Calu3 (cell line): ENCODE measurements around the gene JARID2. TPM values are rescaled to one million over a fixed set of nuclear protein-coding genes. Genes with fewer than 3 reads are reported as not detected.

Source experiments
- BruUV-seq: library from RNA; stranded (reverse); fragments of 400-500 nt; replicated peaks from 2 replicates; lab custom pipeline; 2021; lab: Mats Ljungman, UMichigan
- CTCF ChIA-PET: fragments of 300-600 bp; sonication (Branson Sonifier 250); formaldehyde crosslinking; loops from one replicate; lab custom pipeline; 2022; ENCODE audit warnings: antibody characterized with exemption; lab: Charles Lee
- DNase-seq: peaks from one replicate; pipeline ENCODE4 v3.0.0; 2022
- H3K27ac Mint-ChIP-seq: one replicate; pipeline ENCODE4 v1.8.0; 2022; ENCODE audit warnings: mixed read lengths; ENCODE audit not compliant: unreplicated experiment
- H3K27me3 Mint-ChIP-seq: one replicate; pipeline ENCODE4 v1.8.0; 2022; ENCODE audit warnings: mixed read lengths; ENCODE audit not compliant: unreplicated experiment
- H3K36me3 Mint-ChIP-seq: one replicate; pipeline ENCODE4 v1.8.0; 2022; ENCODE audit warnings: mild to moderate bottlenecking, moderate library complexity, mixed read lengths; ENCODE audit not compliant: insufficient read depth, unreplicated experiment
- H3K4me1 Mint-ChIP-seq: one replicate; pipeline ENCODE4 v1.8.0; 2022; ENCODE audit warnings: mild to moderate bottlenecking, low read depth, mixed read lengths; ENCODE audit not compliant: unreplicated experiment
- H3K4me3 Mint-ChIP-seq: one replicate; pipeline ENCODE4 v1.8.0; 2022; ENCODE audit warnings: mild to moderate bottlenecking, low read depth, moderate library complexity, mixed read lengths; ENCODE audit not compliant: unreplicated experiment
- H3K9me3 Mint-ChIP-seq: one replicate; pipeline ENCODE4 v1.8.0; 2022; ENCODE audit warnings: low read depth, mixed read lengths; ENCODE audit not compliant: unreplicated experiment
- CTCF ChIP-seq: fragments of 200-600 bp; IDR thresholded peaks from one replicate; pipeline ENCODE4 v1.8.0; 2022; ENCODE audit warnings: antibody characterized with exemption; ENCODE audit not compliant: unreplicated experiment
- intact Hi-C: fragments of 100-400 bp; cut with micrococcal nuclease; formaldehyde crosslinking; loops from one replicate; pipeline ENCODE4 v1.10.0; 2022; ENCODE audit not compliant: unreplicated experiment
- total RNA-seq: library from RNA; stranded (reverse); gene quantifications from 2 replicates; pipeline ENCODE4 v1.2.3, GENCODE V29; 2022

JARID2 gene
- total RNA-seq, 1 experiment from 2014 or later: 9.4 TPM

DNA sequence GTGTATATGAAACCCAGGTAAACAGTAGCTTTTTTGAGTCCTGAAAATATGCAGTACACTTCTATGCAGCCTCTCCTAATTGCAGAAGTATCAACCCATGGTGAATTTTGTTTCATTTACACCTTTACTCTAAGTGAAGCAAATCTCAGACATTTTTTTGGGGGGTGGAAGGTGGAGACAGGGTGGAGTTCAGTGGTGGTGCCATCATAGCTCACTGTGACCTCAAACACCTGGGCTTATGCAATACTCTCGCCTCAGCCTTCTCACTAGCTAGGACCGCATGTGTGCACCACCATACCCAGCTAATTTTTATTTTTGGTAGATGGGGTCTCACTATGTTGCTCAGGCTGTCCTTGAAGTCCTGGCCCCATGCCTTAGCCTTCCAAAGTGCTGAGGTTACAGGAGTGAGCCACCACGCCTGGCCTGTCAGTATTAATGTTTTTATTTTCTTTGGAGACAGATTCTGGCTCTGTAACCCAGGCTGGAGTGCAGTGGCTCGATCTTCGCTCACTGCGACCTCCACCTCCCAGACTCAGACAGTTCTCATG, 80.3 kb downstream of the JARID2 start:
- Mint-ChIP-seq H3K27me3 (no peaks in the 10 kb centered on the region), H3K27ac (no peak overlapping the region), H3K36me3 (peaks cover 4% of the 10 kb centered on the region), H3K9me3 (no peaks in the 10 kb centered on the region), H3K4me3 (no peak overlapping the region), H3K4me1 (peaks cover 26% of the 10 kb centered on the region)
- intact Hi-C loops: loop anchor here (10.0 kb wide), 2 partner anchors 71 to 119 kb away; no protein-coding TSS in a partner anchor
- BruUV-seq: no TSS peak
- no peak for TF ChIP-seq CTCF
- no peak for DNase-seq
- CTCF ChIA-PET: interaction anchor here (0.5 kb wide), 1 partner anchor 151 kb away, joined by 4 read pairs; no protein-coding TSS in a partner anchor

GRCh38 chr6:15327271-15327670, 81.4 kb downstream of the JARID2 start:
- Mint-ChIP-seq H3K9me3 (no peaks in the 10 kb centered on the region), H3K4me3 (no peak overlapping the region), H3K27ac (no peak overlapping the region), H3K4me1 (peaks cover 21% of the 10 kb centered on the region), H3K36me3 (peaks cover 4% of the 10 kb centered on the region), H3K27me3 (no peaks in the 10 kb centered on the region)
- intact Hi-C loops: loop anchor here (10.0 kb wide), 2 partner anchors 72 to 118 kb away; no protein-coding TSS in a partner anchor
- no TSS peak for BruUV-seq
- DNase-seq: peak; percentile 19
- TF ChIP-seq CTCF: no peak
- CTCF ChIA-PET: no interaction called here

DNA sequence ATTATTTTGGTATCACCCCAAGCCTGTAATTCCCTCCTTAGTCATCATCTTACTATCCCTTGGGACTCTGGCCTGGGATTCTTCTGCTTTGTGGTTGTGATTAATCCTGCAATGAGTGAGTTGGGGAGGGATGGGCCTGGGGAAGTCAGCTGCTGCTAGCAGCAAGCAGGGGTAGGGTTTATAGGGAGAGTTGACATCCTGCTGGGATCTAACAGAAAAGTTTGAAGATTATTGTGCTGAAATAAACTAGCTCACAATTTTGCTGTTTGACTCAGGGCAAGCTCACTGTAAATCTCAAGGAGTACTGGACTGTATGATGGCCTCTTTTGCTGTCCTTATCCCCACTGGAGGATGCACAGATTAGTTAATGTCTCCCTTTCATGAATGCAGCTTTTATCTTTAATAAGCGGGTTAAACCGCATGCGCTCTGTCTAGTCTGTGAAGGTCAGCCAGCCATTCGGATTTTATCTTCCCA, 83.4 kb downstream of the JARID2 start:
- Mint-ChIP-seq H3K4me1 (peaks cover 8% of the 10 kb centered on the region), H3K27ac (no peak overlapping the region), H3K27me3 (no peaks in the 10 kb centered on the region), H3K9me3 (no peaks in the 10 kb centered on the region), H3K4me3 (no peak overlapping the region), H3K36me3 (peaks cover 4% of the 10 kb centered on the region)
- no peak for DNase-seq
- CTCF ChIA-PET: no interaction called here
- TF ChIP-seq CTCF: no peak
- intact Hi-C loops: loop anchor here (10.0 kb wide), 2 partner anchors 74 to 116 kb away; no protein-coding TSS in a partner anchor
- BruUV-seq: no TSS peak

- no peak overlapping the region for H3K4me3 Mint-ChIP-seq
- no peak for TF ChIP-seq CTCF
- BruUV-seq: no TSS peak
- H3K36me3 Mint-ChIP-seq: peaks cover 5% of the 10 kb centered on the region
- no peak for DNase-seq
- intact Hi-C loops: no loop called here
- H3K9me3 Mint-ChIP-seq: no peaks in the 10 kb centered on the region
- peaks cover 8% of the 10 kb centered on the region for H3K4me1 Mint-ChIP-seq
- H3K27ac Mint-ChIP-seq: no peak overlapping the region
- H3K27me3 Mint-ChIP-seq: no peaks in the 10 kb centered on the region
- CTCF ChIA-PET: no interaction called here
Measured at GRCh38 chr6:15330174-15330944, 84.5 kb downstream of the JARID2 start.
